Sigmoid colon (tissue), 7 donors: ENCODE data around the gene SMYD3. TPM values are rescaled to one million over a fixed set of nuclear protein-coding genes. Genes with fewer than 3 reads are reported as not detected.
"Not testable (repeated sequence)": the region's sequence is repeated elsewhere in the genome, so short reads cannot be mapped to it uniquely, and the experiment has no call there.

Source experiments
- DNase-seq: peaks from one replicate; pipeline ENCODE4 v3.0.0-alpha.2; 2019
- H3K27ac ChIP-seq, 4 donors: fragments of 200-600 bp; sonication (generic); one replicate each; pipeline ENCODE4 v1.5.1; 2016 to 2019; ENCODE audit warnings: mild to moderate bottlenecking in 1 of 4
- H3K27me3 ChIP-seq, 3 donors: fragments of 200-600 bp; sonication (generic); one replicate each; pipeline ENCODE4 v1.5.1; 2019; ENCODE audit warnings: mild to moderate bottlenecking in 1 of 3
- H3K36me3 ChIP-seq, 4 donors: fragments of 200-600 bp; sonication (generic); one replicate each; pipeline ENCODE4 v1.5.1; 2016 to 2019
- H3K4me1 ChIP-seq, 4 donors: fragments of 200-600 bp; sonication (generic); one replicate each; pipeline ENCODE4 v1.5.1; 2017 to 2019
- H3K4me3 ChIP-seq, 4 donors: fragments of 200-600 bp; sonication (generic); one replicate each; pipeline ENCODE4 v1.5.1; 2017 to 2019; ENCODE audit warnings: mild to moderate bottlenecking in 2 of 4, moderate library complexity in 1 of 4
- H3K9me3 ChIP-seq, 4 donors: fragments of 200-600 bp in 3 of 4; sonication (generic) in 3 of 4; one replicate each; pipeline versions ENCODE4 v1.5.1 to v1.6.1; 2013 to 2019
- EP300 ChIP-seq, 4 donors: sonication (generic); formaldehyde crosslinking; IDR thresholded peaks; one replicate each; pipeline ENCODE4 v1.6.1; 2017; ENCODE audit warnings: antibody characterized with exemption in 4 of 4
- POLR2A ChIP-seq, 2 donors: fragments of 450-650 bp; IDR thresholded peaks; one replicate each; pipeline ENCODE4 v1.6.1; 2016; ENCODE audit warnings: antibody characterized with exemption in 2 of 2, mild to moderate bottlenecking in 2 of 2, moderate library complexity in 2 of 2
- POLR2AphosphoS5 ChIP-seq, 4 donors: sonication (generic); formaldehyde crosslinking; IDR thresholded peaks; one replicate each; pipeline ENCODE4 v1.6.1; 2017; ENCODE audit warnings: antibody characterized with exemption in 4 of 4
- WGBS, 2 donors: extraction: QIAGEN DNeasy Blood & Tissue Kit; methylation state at CpG; one replicate each; pipeline ENCODE4 v1.1.7; 2013; 5-methylcytosine and 5-hydroxymethylcytosine counted together
- intact Hi-C: fragments of 100-400 bp; cut with DNase I; formaldehyde crosslinking; loops from one replicate; pipeline ENCODE4 v1.15.1; 2023
- polyA plus RNA-seq, 3 donors: library from polyadenylated mRNA; stranded (reverse); fragments of 200-250 nt; gene quantifications; one replicate each; pipeline ENCODE4 v1.2.3, GENCODE V29; 2013
- total RNA-seq, 4 donors: library from RNA; depleted of rRNA; stranded (reverse); fragments of >200 nt; gene quantifications; one replicate each; pipeline ENCODE4 v1.1.0, GENCODE V29; 2016
- TF ChIP-seq, protein P1 (sequence below), 4 experiments: fragments of 450-650 bp in 3 of 4; fragments of 200-600 bp in 1 of 4; IDR thresholded peaks; one replicate each; pipeline ENCODE4 v1.5.1; 2016 to 2019; ENCODE audit warnings: antibody characterized with exemption in 4 of 4, mild to moderate bottlenecking in 3 of 4, moderate library complexity in 2 of 4
- donor health status: healthy with polysubstance abuse.
- donor health status: Bipolar disorder and iron deficiency.
- donor health status: healthy.

SMYD3 gene
- total and polyA plus RNA-seq, 7 donors, result 8.7 to 23.8 (median 17.1) TPM

DNA sequence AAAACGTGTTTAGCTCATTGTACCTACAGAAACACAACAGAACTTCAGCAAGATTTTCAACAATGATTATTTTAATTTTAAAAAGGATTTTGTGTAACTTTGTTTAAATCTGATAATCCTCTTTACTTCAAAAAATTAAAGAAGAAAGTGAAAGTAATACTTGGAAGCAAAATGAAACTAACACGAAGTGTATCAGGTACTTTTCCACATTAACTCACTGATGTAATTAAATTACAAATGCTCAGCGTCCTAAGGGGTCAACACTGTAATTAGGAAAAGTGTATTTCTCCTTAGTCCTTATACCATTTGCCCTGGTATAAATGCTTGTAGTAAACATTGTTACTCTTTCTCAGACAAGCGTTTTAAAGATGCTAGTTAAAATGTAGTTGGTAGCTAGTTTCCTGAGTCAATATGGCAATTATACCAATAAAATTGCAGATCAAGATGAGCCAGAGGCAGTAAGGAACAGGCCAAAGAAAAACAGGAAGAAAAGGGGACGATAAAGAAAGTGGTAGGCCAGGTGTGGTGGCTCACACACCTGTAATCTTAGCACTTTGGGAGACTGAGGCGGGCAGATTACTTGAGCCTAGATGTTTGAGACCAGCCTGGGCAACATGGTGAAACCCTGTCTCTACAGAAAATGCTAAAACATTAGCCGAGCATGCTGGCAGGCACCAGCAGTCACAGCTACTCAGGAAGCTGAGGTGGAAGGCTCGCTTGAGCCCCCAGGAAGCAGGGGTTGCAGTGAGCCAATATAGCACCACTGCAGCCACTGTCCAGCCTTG is 553.0 kb downstream of the SMYD3 start:
- intact Hi-C loops, result no loop called here
- WGBS, 2 donors, result 16 to 18% methylated on average over 8 of the region's 8 CpGs
- H3K4me1 ChIP-seq, result peaks cover 0 to 13% (median 5%) of the 10 kb centered on the region in 4 donors
- H3K27me3 ChIP-seq, result no peaks in the 10 kb centered on the region
- peak overlapping the region; percentile 21 to 42 (median 33) for H3K4me3 ChIP-seq
- H3K27ac ChIP-seq, result peak overlapping the region; percentile 67 to 69 (median 68)
- TF ChIP-seq POLR2AphosphoS5 (IDR thresholded peaks at IDR 0.05), result no peak
- TF ChIP-seq POLR2A (IDR thresholded peaks at IDR 0.05), result no peak
- TF ChIP-seq, protein P1, sequence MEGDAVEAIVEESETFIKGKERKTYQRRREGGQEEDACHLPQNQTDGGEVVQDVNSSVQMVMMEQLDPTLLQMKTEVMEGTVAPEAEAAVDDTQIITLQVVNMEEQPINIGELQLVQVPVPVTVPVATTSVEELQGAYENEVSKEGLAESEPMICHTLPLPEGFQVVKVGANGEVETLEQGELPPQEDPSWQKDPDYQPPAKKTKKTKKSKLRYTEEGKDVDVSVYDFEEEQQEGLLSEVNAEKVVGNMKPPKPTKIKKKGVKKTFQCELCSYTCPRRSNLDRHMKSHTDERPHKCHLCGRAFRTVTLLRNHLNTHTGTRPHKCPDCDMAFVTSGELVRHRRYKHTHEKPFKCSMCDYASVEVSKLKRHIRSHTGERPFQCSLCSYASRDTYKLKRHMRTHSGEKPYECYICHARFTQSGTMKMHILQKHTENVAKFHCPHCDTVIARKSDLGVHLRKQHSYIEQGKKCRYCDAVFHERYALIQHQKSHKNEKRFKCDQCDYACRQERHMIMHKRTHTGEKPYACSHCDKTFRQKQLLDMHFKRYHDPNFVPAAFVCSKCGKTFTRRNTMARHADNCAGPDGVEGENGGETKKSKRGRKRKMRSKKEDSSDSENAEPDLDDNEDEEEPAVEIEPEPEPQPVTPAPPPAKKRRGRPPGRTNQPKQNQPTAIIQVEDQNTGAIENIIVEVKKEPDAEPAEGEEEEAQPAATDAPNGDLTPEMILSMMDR (IDR thresholded peaks at IDR 0.05), result no peak
- TF ChIP-seq EP300 (IDR thresholded peaks at IDR 0.05), result no peak
- H3K36me3 ChIP-seq, result no peaks in the 10 kb centered on the region
- no peaks in the 10 kb centered on the region for H3K9me3 ChIP-seq
- DNase-seq, result no peak

DNA sequence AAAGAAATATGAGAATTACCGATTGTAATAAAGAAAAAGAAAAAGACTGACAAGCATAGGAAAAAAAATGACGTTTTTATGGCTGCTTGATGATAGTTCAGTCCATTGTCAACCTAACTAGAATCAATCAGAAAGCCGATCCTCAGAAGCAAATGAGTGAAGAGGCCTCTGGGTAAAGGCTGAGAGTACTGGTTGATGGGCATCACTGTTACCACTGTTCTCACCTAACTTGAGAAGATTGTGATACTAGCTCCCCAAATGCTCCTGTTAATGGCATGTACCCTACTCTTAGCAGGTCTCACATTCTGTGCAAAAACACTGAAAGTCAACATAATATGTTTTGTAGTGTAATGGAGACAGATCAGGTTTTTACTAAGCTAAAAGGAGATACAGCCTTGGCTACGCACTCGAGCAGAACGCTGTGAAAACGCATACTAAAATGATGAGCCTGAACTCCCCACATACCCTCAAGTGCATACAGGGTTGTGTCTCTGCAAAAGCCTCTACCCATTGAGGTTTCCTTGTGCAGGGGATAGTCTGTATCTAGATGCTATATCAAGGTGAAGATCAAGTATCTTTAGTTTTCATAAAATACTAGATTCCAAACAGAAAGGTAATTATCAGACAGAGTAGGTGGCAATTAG is 554.6 kb downstream of the SMYD3 start:
- H3K27ac ChIP-seq, result peak overlapping the region in 1 of 4 donors; percentile 67
- H3K4me3 ChIP-seq, result no peak overlapping the region
- peaks cover 0 to 13% (median 5%) of the 10 kb centered on the region in 4 donors for H3K4me1 ChIP-seq
- H3K27me3 ChIP-seq, result no peaks in the 10 kb centered on the region
- 92 to 95% methylated on average over 7 of the region's 7 CpGs for WGBS, 2 donors
- TF ChIP-seq EP300 (IDR thresholded peaks at IDR 0.05) (no peak), POLR2A (IDR thresholded peaks at IDR 0.05) (no peak), POLR2AphosphoS5 (IDR thresholded peaks at IDR 0.05) (no peak)
- TF ChIP-seq, protein P1 (IDR thresholded peaks at IDR 0.05), result no peak
- no peaks in the 10 kb centered on the region for H3K9me3 ChIP-seq
- H3K36me3 ChIP-seq, result no peaks in the 10 kb centered on the region
- no peak for DNase-seq
- intact Hi-C loops, result no loop called here

DNA sequence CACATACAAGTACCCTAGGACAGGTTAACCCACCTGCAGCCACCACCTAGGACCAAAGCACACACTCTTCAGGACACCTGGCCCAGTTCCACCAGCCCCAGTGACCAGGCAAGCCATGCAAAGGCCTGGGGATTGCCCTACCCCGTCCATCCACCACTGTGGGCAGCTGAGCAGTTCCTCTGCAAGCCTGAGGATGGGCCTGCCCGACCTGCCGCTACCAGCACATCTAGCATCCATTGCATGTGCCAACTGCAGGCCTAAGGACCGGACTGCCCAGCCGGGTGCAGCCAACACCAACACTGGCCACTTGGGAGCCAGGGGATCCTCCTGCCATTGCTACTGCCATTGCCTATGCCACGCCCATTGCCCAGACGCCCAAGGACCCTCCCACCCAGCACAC is 558.3 kb downstream of the SMYD3 start:
- H3K4me1 ChIP-seq, result peaks cover 0 to 6% (median 5%) of the 10 kb centered on the region in 4 donors
- H3K9me3 ChIP-seq, result peaks cover 0 to 2% (median 0%) of the 10 kb centered on the region in 4 donors
- H3K27me3 ChIP-seq, result no peaks in the 10 kb centered on the region
- no peak for DNase-seq
- TF ChIP-seq POLR2A (IDR thresholded peaks at IDR 0.05) (no peak), EP300 (IDR thresholded peaks at IDR 0.05) (no peak), POLR2AphosphoS5 (IDR thresholded peaks at IDR 0.05) (no peak)
- TF ChIP-seq, protein P1 (IDR thresholded peaks at IDR 0.05), result no peak
- no peaks in the 10 kb centered on the region for H3K36me3 ChIP-seq
- WGBS, 2 donors, result 94 to 98% methylated on average over 7 of the region's 7 CpGs
- H3K4me3 ChIP-seq, result no peak overlapping the region
- intact Hi-C loops, result no loop called here
- no peak overlapping the region for H3K27ac ChIP-seq

- peak overlapping the region in 1 of 4 donors; percentile 2 for H3K4me3 ChIP-seq
- peak overlapping the region in 3 of 4 donors; percentile 30 to 52 (median 33) for H3K27ac ChIP-seq
- intact Hi-C loops, result no loop called here
- H3K36me3 ChIP-seq, result no peaks in the 10 kb centered on the region
- no peaks in the 10 kb centered on the region for H3K4me1 ChIP-seq
- WGBS, 2 donors, result 79 to 88% methylated on average over 10 of the region's 10 CpGs
- DNase-seq, result peak; percentile 69
- peaks cover 0 to 2% (median 0%) of the 10 kb centered on the region in 4 donors for H3K9me3 ChIP-seq
- no peaks in the 10 kb centered on the region for H3K27me3 ChIP-seq
- peak in 2 of 4 donors; percentile 25 to 28 for TF ChIP-seq POLR2AphosphoS5 (IDR thresholded peaks at IDR 0.05)
- no peak for TF ChIP-seq POLR2A (IDR thresholded peaks at IDR 0.05)
These were observed 560.2 kb downstream of the SMYD3 start for GRCh38 chr1:245946905-245947304.

DNA sequence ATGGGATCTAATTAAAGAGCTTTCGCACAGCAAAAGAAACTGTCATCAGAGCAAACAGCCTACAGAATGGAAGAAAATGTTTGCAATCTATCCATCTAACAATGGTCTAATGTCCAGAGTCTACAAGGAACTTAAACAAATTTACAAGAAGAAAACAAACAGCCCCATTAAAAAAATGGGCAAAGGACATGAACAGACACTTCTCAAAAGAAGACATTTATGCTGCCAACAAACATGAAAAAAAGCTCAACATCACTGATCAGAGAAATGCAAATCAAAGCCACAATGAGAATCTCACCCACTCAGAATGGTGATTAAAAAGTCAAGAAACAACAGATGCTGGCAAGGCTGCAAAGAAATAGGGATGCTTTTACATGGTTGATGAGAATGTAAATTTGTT is 561.9 kb downstream of the SMYD3 start:
- 97 to 99% methylated on average over 1 of the region's 1 CpG for WGBS, 2 donors
- H3K36me3 ChIP-seq, H3K4me3 ChIP-seq, H3K9me3 ChIP-seq, H3K27me3 ChIP-seq, H3K27ac ChIP-seq, intact Hi-C loops, DNase-seq, H3K4me1 ChIP-seq: not testable (repeated sequence)
